DOHH2 (cell line): Measurements from ENCODE around the gene CATSPER1.
"Not testable (repeated sequence)": the region's sequence is repeated elsewhere in the genome, so short reads cannot be mapped to it uniquely, and the experiment has no call there.

ENCODE experiments used
- H3F3A ChIP-seq: fragments of 200-600 bp; sonication (generic), shearing (Covaris generic); 2 replicates; pipeline ENCODE4 v1.6.0; 2016; ENCODE audit warnings: antibody characterized with exemption, mild to moderate bottlenecking; ENCODE audit not compliant: control insufficient read depth, insufficient read depth
- H3K27ac ChIP-seq: fragments of 200-600 bp; sonication (generic); 2 replicates; pipeline ENCODE4 v1.5.1; 2014; ENCODE audit warnings: low read depth, mild to moderate bottlenecking, low read length, moderate library complexity
- H3K27me3 ChIP-seq: fragments of 200-600 bp; sonication (generic); 2 replicates; pipeline ENCODE4 v1.6.1; 2014; ENCODE audit warnings: mild to moderate bottlenecking, low read length, mixed read lengths; ENCODE audit not compliant: control insufficient read depth
- H3K36me3 ChIP-seq: fragments of 200-600 bp; sonication (generic); 2 replicates; pipeline ENCODE4 v1.6.1; 2014; ENCODE audit warnings: mild to moderate bottlenecking, low read length, moderate library complexity, mixed read lengths; ENCODE audit not compliant: control insufficient read depth
- H3K4me1 ChIP-seq: fragments of 200-600 bp; sonication (generic); 2 replicates; pipeline ENCODE4 v1.6.1; 2014; ENCODE audit warnings: mild to moderate bottlenecking, low read length, mixed read lengths; ENCODE audit not compliant: control insufficient read depth
- H3K4me2 ChIP-seq: fragments of 200-600 bp; sonication (generic); 2 replicates; pipeline ENCODE4 v1.6.0; 2014; ENCODE audit warnings: mild to moderate bottlenecking, low read length, moderate library complexity
- H3K4me3 ChIP-seq: fragments of 200-600 bp; sonication (generic); 2 replicates; pipeline ENCODE4 v1.5.1; 2014; ENCODE audit warnings: mild to moderate bottlenecking, low read length, mixed read lengths
- H3K79me2 ChIP-seq: fragments of 200-600 bp; sonication (generic); 2 replicates; pipeline ENCODE4 v1.6.1; 2014; ENCODE audit warnings: mild to moderate bottlenecking, low read length, mixed read lengths; ENCODE audit not compliant: control insufficient read depth
- H3K9me2 ChIP-seq: fragments of 200-600 bp; sonication (generic); replicated peaks from 2 replicates; pipeline ENCODE4 v1.6.1; 2014; ENCODE audit warnings: mild to moderate bottlenecking, low read length, mixed read lengths; ENCODE audit not compliant: control insufficient read depth
- H3K9me3 ChIP-seq: fragments of 200-600 bp; sonication (generic); 2 replicates; pipeline ENCODE4 v1.6.1; 2014; ENCODE audit warnings: antibody characterized with exemption, low read length, mixed read lengths; ENCODE audit not compliant: control insufficient read depth, insufficient read depth
- H4K20me1 ChIP-seq: fragments of 200-600 bp; sonication (generic); 2 replicates; pipeline ENCODE4 v1.6.0; 2014; ENCODE audit warnings: low read depth, mild to moderate bottlenecking, antibody characterized with exemption, low read length, moderate library complexity; ENCODE audit not compliant: control insufficient read depth, insufficient read depth
- CTCF ChIP-seq: fragments of 200-600 bp; sonication (generic); IDR thresholded peaks from one replicate; pipeline ENCODE4 v1.5.1; 2014; ENCODE audit warnings: antibody characterized with exemption, mild to moderate bottlenecking, low read depth, low read length; ENCODE audit not compliant: poor library complexity, severe bottlenecking
- EZH2phosphoT487 ChIP-seq: fragments of 200-600 bp; sonication (generic); IDR thresholded peaks from 2 replicates; pipeline ENCODE4 v1.6.1; 2017; ENCODE audit warnings: borderline replicate concordance, mild to moderate bottlenecking, antibody characterized with exemption, low read length, moderate library complexity, mixed read lengths

CATSPER1 gene

DNA sequence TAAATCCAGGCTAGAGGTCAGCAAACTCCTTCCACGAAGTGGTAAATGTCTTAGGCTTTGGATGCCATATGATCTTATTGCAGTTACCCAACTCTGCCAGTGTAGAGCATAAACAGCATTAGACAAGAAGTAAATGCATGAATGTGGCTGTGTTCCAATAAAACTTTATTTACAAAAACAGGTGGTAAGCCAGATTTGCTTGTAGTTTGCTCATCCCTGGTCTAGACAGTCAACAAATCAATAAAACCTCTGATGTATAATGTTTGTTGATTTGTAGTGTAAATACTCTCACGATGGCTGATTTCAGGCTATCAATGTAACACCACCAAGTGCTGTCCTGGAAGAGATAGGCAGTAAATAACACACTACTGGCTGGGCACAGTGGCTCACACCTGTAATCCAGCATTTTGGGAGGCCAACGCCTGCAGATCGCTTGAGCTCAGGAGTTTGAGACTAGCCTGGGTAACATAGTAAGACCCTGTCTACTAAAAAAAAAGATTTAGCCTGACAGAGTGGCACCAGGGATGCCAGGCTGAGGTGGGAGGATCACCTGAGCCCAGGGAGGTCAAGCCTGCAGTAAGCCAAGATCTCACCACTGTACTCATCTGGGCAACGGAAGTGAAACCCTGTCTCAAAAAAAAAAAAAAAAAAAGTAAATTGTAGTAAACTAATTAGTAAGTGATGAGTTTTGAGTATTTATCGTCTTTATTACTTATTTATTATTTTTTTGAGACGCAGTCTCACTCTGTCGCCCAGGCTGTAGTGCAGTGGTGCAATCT is 6.9 kb upstream of the CATSPER1 start:
- TF ChIP-seq CTCF (no peak), EZH2phosphoT487 (no peak)
- H3K9me2 ChIP-seq: no peaks in the 10 kb centered on the region
- no peak overlapping the region for H3K4me3 ChIP-seq
- H3K79me2 ChIP-seq: no peaks in the 10 kb centered on the region
- H3K27me3 ChIP-seq: peaks cover 6% of the 10 kb centered on the region; the same call in 1 of the 2 replicates
- no peaks in the 10 kb centered on the region for H4K20me1 ChIP-seq
- H3K4me2 ChIP-seq: no peak overlapping the region
- H3K36me3 ChIP-seq: no peaks in the 10 kb centered on the region
- H3K27ac ChIP-seq: no peak overlapping the region
- H3K9me3 ChIP-seq: no peaks in the 10 kb centered on the region
- no peaks in the 10 kb centered on the region for H3F3A ChIP-seq
- no peaks in the 10 kb centered on the region for H3K4me1 ChIP-seq

- H3K4me3 ChIP-seq, H3K79me2 ChIP-seq, H3K27me3 ChIP-seq, H3K27ac ChIP-seq, H3K4me2 ChIP-seq, H3K9me2 ChIP-seq, H3K4me1 ChIP-seq, H3K9me3 ChIP-seq, H4K20me1 ChIP-seq, H3K36me3 ChIP-seq, H3F3A ChIP-seq: not testable (repeated sequence)
Observed at GRCh38 chr11:66023186-66023440, 3.2 kb downstream of the CATSPER1 start.

- no peaks in the 10 kb centered on the region for H3F3A ChIP-seq
- H3K4me3 ChIP-seq: no peak overlapping the region
Observed at GRCh38 chr11:66022401-66023185, 3.7 kb downstream of the CATSPER1 start.

More at GRCh38 chr11:66022401-66023185, 3.7 kb downstream of the CATSPER1 start:
- Histone ChIP-seq H3K9me2 (no peaks in the 10 kb centered on the region), H3K79me2 (no peaks in the 10 kb centered on the region), H3K4me1 (peaks cover 5% of the 10 kb centered on the region; the same call in 1 of the 2 replicates), H3K36me3 (no peaks in the 10 kb centered on the region), H3K9me3 (no peaks in the 10 kb centered on the region), H3K27ac (no peak overlapping the region), H3K4me2 (peak overlapping the region; percentile 39), H3K27me3 (peaks cover 3% of the 10 kb centered on the region; the same call in 1 of the 2 replicates), H4K20me1 (no peaks in the 10 kb centered on the region)
- TF ChIP-seq CTCF (peak; percentile 92), EZH2phosphoT487 (no peak)
